Stimulated activated CD8-positive, alpha-beta memory T cell treated with anti-CD3 and anti-CD28 coated beads, Interleukin-4, amount 100 ng/mL, for 48 hours (primary cell): ENCODE results near the gene PCDHB7.
"Not testable (repeated sequence)": the region's sequence is repeated elsewhere in the genome, so short reads cannot be mapped to it uniquely, and the experiment has no call there.

Experiments used
- DNase-seq: peaks from one replicate; pipeline ENCODE4 v3.0.0-alpha.2; 2020

The PCDHB7 gene

DNA sequence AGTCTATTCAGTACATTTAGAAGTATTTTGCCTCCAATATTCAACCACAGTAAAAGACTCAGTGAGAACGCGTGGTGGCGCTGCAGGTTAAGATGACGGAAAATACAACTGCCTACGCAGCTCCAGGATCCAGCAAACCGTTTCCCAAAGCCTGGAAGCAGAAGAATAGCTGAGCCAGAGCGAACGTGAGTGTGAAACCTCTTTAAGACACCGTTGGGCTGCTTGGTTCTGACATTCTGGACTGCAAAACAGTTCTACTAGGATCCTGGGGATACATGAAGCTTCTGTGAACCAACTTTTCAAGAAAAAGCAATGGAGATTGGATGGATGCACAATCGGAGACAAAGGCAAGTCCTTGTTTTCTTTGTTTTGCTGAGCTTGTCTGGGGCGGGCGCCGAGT, 9.8 kb downstream of the PCDHB7 start, which contains the start of gene PCDHB16:
TSS of gene PCDHB16 (plus strand) at position 140 of the 400 bp plus-strand sequence. CDS start at position 313, 173 bp downstream.
- no peak for DNase-seq

DNA sequence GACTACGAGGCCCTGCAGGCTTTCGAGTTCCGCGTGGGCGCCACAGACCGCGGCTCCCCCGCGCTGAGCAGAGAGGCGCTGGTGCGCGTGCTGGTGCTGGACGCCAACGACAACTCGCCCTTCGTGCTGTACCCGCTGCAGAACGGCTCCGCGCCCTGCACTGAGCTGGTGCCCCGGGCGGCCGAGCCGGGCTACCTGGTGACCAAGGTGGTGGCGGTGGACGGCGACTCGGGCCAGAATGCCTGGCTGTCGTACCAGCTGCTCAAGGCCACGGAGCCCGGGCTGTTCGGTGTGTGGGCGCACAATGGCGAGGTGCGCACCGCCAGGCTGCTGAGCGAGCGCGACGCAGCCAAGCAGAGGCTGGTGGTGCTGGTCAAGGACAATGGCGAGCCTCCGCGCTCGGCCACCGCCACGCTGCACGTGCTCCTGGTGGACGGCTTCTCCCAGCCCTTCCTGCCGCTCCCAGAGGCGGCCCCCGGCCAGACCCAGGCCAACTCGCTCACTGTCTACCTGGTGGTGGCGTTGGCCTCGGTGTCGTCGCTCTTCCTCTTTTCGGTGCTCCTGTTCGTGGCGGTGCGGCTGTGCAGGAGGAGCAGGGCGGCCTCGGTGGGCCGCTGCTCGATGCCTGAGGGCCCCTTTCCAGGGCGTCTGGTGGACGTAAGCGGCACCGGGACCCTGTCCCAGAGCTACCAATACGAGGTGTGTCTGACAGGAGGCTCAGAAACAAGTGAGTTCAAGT, 11.8 kb downstream of the PCDHB7 start:
- not testable (repeated sequence) for DNase-seq

DNA sequence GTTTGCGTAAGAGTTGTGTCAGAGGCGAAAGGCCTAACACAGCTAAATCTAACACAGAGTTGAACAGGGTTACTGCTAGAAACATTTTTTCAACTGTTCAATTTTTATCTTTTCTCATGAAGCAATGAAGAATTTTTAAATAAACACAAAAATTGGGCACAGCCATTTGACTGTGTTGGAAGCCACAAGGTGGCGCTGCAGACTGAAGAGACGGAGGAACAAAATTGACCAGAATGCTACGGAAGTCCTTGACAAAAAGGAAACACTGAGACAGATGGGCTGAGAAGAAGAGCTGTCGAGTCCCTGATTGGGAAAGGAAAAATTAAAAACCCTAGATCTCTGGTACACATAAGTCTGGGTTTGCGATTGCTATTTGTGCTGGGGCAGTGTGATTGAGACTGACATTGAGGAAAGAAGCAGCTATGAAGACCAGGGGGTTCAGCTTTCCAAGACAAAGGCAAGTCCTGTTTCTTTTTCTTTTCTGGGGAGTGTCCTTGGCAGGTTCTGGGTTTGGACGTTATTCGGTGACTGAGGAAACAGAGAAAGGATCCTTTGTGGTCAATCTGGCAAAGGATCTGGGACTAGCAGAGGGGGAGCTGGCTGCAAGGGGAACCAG, 14.6 kb downstream of the PCDHB7 start, which contains the start of gene PCDHB9:
TSS of gene PCDHB9 (plus strand) at position 265 of the 616 bp plus-strand sequence. CDS start at position 423, 158 bp downstream.
- peak; percentile 53 for DNase-seq

DNA sequence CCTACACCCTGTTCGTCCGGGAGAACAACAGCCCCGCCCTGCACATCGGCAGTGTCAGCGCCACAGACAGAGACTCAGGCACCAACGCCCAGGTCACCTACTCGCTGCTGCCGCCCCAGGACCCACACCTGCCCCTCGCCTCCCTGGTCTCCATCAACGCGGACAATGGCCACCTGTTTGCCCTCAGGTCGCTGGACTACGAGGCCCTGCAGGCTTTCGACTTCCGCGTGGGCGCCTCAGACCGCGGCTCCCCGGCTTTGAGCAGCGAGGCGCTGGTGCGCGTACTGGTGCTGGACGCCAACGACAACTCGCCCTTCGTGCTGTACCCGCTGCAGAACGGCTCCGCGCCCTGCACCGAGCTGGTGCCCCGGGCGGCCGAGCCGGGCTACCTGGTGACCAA, 16.2 kb downstream of the PCDHB7 start:
- not testable (repeated sequence) for DNase-seq

DNA sequence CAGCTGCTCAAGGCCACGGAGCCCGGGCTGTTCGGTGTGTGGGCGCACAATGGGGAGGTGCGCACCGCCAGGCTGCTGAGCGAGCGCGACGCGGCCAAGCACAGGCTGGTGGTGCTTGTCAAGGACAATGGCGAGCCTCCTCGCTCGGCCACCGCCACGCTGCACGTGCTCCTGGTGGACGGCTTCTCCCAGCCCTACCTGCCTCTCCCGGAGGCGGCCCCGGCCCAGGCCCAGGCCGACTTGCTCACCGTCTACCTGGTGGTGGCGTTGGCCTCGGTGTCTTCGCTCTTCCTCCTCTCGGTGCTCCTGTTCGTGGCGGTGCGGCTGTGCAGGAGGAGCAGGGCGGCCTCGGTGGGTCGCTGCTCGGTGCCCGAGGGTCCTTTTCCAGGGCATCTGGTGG, 16.7 kb downstream of the PCDHB7 start:
- not testable (repeated sequence) for DNase-seq

DNA sequence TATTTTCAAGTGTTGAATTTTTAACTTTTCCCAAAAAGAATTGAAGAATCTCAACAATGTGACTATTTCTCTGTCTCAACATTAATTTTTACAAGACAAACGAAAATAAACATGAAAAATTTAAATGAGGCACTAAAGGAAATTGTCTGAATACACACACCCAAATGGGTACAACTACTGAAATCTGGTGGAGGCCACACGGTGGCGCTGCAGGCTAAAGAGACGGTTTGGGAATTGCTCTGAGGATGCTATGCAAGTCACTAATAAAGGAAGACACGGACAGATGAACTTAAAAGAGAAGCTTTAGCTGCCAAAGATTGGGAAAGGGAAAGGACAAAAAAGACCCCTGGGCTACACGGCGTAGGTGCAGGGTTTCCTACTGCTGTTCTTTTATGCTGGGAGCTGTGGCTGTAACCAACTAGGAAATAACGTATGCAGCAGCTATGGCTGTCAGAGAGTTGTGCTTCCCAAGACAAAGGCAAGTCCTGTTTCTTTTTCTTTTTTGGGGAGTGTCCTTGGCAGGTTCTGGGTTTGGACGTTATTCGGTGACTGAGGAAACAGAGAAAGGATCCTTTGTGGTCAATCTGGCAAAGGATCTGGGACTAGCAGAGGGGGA, 19.8 kb downstream of the PCDHB7 start, which contains the start of gene PCDHB10:
TSS of gene PCDHB10 (plus strand) at position 244 of the 616 bp plus-strand sequence. CDS start at position 444, 200 bp downstream.
- peak; percentile 57 for DNase-seq

DNA sequence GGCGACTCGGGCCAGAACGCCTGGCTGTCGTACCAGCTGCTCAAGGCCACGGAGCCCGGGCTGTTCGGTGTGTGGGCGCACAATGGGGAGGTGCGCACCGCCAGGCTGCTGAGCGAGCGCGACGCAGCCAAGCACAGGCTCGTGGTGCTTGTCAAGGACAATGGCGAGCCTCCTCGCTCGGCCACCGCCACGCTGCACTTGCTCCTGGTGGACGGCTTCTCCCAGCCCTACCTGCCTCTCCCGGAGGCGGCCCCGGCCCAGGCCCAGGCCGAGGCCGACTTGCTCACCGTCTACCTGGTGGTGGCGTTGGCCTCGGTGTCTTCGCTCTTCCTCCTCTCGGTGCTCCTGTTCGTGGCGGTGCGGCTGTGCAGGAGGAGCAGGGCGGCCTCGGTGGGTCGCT, 21.9 kb downstream of the PCDHB7 start:
- not testable (repeated sequence) for DNase-seq

DNA sequence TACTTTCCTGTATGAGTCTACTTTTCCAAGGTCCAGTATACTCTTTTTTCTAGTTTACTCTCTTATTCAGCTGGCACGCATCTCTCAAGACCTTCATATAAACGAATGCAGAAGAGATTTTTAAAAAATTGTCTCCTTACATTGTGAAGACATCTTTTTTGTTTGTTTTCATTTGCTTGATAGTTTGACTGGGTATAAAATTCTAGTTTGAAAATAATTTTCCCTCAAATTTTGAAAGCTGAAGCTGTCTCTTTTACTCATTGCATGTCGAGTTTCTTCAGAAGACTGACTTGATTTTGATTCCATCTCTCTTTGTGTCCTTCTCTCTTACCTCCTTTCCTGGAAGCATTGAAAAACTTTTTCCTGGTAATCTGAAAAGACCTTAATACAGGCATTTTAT, 23.9 kb downstream of the PCDHB7 start:
- no peak for DNase-seq

DNA sequence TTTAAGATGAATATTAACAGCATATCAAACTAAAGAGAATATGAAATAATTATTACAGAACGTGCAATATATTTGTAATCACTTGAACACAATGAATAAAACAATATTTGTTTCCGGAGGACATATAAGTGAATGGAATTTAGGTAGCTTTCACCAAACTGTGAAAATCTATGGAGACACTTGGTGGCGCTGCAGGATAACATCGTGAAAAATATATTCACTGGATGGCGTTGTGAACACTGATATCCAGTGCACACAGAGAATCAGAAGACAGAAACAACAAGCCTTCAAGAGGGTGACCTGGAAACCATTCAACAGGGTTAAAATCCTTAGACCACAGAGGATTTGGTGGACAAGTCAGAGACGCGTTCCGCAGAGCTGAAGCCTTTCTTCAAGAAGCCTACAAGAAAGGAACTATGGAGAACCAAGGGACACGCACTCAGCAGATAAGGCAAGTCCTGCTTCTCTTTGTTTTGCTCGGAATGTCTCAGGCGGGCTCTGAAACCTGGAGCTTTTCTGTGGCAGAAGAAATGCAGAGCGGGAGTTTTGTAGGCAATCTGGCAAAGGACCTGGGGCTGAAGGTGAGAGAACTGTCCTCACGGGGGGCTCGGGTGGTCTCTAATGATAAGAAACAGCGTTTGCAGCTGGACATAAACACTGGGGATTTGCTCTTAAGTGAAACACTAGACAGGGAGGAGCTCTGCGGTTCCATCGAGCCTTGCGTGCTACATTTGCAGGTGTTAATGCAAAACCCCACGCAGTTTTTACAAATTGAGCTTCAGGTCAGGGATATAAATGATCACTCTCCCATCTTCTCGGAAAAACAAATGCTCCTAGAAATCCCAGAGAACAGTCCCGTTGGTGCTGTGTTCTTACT, 27.2 kb downstream of the PCDHB7 start, which contains the start of gene PCDHB11:
TSS of gene PCDHB11 (plus strand) at position 269 of the 877 bp plus-strand sequence. CDS start at position 417, 148 bp downstream.
- DNase-seq = no peak

DNA sequence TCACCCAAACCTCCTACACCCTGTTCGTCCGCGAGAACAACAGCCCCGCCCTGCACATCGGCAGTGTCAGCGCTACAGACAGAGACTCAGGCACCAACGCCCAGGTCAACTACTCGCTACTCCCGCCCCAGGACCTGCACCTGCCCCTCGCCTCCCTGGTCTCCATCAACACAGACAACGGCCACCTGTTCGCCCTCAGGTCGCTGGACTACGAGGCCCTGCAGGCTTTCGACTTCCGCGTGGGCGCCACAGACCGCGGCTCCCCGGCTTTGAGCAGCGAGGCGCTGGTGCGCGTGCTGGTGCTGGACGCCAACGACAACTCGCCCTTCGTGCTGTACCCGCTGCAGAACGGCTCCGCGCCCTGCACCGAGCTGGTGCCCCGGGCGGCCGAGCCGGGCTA, 28.7 kb downstream of the PCDHB7 start:
- DNase-seq = not testable (repeated sequence)

DNA sequence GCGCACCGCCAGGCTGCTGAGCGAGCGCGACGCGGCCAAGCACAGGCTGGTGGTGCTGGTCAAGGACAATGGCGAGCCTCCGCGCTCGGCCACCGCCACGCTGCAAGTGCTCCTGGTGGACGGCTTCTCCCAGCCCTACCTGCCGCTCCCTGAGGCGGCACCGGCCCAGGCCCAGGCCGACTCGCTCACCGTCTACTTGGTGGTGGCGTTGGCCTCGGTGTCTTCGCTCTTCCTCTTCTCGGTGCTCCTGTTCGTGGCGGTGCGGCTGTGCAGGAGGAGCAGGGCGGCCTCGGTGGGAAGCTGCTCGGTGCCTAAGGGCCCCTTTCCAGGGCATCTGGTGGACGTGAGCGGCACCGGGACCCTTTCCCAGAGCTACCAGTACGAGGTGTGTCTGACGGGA, 29.2 kb downstream of the PCDHB7 start:
- not testable (repeated sequence) for DNase-seq

DNA sequence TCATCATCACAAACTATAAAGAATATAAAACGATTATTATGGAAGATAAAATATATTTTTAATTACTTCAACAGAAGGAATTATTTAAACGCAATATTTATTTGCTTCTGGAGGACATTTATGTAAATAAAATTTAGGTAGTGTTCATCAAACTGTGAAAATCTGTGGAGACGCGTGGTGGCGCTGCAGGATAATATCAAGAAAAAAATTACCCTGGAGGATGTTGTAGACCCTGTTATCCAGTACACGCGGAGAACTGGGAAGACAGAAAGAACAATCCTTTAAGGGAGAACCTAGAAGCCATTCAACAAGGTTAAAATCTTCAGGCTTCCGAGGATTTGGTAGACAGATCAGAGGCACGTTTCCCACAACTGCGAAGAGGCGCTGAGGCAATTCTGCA, 36.0 kb downstream of the PCDHB7 start, which contains the start of gene PCDHB12:
TSS of gene PCDHB12 (plus strand) at position 242 of the 400 bp plus-strand sequence. CDS start 189 bp downstream, outside the sequence.
- DNase-seq = no peak

DNA sequence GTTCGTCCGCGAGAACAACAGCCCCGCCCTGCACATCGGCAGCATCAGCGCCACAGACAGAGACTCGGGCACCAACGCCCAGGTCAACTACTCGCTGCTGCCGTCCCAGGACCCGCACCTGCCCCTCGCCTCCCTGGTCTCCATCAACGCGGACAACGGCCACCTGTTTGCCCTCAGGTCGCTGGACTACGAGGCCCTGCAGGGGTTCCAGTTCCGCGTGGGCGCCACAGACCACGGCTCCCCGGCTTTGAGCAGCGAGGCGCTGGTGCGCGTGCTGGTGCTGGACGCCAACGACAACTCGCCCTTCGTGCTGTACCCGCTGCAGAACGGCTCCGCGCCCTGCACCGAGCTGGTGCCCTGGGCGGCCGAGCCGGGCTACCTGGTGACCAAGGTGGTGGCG, 37.8 kb downstream of the PCDHB7 start:
- DNase-seq = not testable (repeated sequence)

DNA sequence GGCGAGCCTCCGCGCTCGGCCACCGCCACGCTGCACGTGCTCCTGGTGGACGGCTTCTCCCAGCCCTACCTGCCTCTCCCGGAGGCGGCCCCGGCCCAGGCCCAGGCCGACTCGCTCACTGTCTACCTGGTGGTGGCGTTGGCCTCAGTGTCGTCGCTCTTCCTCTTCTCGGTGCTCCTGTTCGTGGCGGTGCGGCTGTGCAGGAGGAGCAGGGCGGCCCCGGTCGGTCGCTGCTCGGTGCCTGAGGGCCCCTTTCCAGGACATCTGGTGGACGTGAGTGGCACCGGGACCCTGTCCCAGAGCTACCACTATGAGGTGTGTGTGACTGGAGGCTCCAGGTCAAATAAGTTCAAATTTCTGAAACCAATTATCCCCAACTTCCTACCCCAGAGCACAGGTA, 38.4 kb downstream of the PCDHB7 start:
- DNase-seq = not testable (repeated sequence)

DNA sequence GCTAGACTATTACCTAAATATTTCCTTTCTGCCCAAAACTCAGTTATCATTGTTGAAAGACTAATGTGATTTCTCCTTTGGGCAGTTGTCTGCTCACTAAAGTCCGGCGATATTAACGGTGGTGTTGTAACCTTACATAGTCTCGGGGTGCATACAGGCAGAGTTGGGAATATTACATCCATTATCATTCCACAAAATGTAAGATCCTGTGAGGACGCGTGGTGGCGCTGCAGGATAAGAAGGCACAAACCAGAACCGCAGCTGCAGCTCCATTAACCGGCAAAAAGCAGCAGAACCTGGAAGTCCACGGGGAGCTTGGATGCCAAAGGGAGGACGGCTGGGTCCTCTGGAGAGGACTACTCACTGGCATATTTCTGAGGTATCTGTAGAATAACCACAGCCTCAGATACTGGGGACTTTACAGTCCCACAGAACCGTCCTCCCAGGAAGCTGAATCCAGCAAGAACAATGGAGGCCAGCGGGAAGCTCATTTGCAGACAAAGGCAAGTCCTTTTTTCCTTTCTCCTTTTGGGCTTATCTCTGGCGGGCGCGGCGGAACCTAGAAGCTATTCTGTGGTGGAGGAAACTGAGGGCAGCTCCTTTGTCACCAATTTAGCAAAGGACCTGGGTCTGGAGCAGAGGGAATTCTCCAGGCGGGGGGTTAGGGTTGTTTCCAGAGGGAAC, 41.4 kb downstream of the PCDHB7 start, which contains the start of gene PCDHB13:
TSS of gene PCDHB13 (plus strand) at position 264 of the 684 bp plus-strand sequence. CDS start at position 469, 205 bp downstream.
- peak; percentile 33 for DNase-seq

DNA sequence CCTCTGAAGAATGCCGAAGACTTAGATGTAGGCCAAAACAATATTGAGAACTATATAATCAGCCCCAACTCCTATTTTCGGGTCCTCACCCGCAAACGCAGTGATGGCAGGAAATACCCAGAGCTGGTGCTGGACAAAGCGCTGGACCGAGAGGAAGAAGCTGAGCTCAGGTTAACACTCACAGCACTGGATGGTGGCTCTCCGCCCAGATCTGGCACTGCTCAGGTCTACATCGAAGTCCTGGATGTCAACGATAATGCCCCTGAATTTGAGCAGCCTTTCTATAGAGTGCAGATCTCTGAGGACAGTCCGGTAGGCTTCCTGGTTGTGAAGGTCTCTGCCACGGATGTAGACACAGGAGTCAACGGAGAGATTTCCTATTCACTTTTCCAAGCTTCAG, 42.1 kb downstream of the PCDHB7 start:
- DNase-seq = not testable (repeated sequence)

DNA sequence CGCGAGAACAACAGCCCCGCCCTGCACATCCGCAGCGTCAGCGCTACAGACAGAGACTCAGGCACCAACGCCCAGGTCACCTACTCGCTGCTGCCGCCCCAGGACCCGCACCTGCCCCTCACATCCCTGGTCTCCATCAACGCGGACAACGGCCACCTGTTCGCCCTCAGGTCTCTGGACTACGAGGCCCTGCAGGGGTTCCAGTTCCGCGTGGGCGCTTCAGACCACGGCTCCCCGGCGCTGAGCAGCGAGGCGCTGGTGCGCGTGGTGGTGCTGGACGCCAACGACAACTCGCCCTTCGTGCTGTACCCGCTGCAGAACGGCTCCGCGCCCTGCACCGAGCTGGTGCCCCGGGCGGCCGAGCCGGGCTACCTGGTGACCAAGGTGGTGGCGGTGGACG, 43.1 kb downstream of the PCDHB7 start:
- DNase-seq = not testable (repeated sequence)

DNA sequence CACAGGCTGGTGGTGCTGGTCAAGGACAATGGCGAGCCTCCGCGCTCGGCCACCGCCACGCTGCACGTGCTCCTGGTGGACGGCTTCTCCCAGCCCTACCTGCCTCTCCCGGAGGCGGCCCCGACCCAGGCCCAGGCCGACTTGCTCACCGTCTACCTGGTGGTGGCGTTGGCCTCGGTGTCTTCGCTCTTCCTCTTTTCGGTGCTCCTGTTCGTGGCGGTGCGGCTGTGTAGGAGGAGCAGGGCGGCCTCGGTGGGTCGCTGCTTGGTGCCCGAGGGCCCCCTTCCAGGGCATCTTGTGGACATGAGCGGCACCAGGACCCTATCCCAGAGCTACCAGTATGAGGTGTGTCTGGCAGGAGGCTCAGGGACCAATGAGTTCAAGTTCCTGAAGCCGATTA, 43.6 kb downstream of the PCDHB7 start:
- DNase-seq = not testable (repeated sequence)

DNA sequence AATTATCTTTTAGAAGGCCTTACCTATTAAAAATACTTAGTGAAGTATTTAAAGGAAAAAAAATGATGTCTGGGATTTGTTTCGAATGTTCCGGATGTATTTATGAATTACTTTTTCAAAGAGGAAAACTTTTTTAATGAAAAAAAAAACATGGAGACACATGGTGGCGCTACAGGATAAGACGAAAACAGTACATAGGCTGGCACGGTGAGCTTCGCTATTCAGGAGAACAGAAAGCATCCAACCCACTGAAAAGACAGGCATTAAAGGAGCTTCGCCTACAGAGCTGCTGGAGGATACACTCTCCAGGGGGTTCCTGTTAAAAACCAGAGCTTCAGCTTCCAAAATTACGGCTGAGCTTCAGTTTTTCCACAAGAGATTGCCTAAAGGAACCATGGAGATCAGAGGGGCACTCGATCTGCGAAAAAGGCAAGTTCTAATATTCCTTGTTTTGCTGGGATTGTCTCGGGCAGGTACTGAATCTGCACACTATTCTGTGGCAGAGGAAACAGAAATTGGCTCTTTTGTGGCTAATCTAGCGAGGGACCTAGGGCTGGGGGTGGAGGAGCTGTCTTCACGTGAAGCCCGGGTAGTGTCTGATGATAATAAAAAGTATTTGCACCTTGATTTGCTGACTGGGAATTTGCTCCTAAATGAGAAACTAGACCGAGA, 50.8 kb downstream of the PCDHB7 start, which contains the start of gene PCDHB14:
TSS of gene PCDHB14 (plus strand) at position 232 of the 672 bp plus-strand sequence. CDS start at position 395, 163 bp downstream.
- no peak for DNase-seq

DNA sequence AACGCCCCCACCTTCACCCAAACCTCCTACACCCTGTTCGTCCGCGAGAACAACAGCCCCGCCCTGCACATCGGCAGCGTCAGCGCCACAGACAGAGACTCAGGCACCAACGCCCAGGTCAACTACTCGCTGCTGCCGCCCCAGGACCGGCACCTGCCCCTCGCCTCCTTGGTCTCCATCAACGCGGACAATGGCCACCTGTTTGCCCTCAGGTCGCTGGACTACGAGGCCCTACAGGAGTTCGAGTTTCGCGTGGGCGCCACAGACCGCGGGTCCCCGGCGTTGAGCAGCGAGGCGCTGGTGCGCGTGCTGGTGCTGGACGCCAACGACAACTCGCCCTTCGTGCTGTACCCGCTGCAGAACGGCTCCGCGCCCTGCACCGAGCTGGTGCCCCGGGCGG, 52.4 kb downstream of the PCDHB7 start:
- DNase-seq = not testable (repeated sequence)

DNA sequence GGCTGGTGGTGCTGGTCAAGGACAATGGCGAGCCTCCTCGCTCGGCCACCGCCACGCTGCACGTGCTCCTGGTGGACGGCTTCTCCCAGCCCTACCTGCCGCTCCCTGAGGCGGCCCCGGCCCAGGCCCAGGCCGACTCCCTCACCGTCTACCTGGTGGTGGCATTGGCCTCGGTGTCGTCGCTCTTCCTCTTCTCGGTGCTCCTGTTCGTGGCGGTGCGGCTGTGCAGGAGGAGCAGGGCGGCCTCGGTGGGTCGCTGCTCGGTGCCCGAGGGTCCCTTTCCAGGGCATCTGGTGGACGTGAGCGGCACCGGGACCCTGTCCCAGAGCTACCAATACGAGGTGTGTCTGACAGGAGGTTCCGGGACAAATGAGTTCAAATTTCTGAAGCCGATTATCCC, 53.0 kb downstream of the PCDHB7 start:
- DNase-seq = not testable (repeated sequence)
